Endothelial cell of umbilical vein (primary cell): ENCODE results near the gene CAND1. TPM values are rescaled to one million over a fixed set of nuclear protein-coding genes. Genes with fewer than 3 reads are reported as not detected.

Experiments used
- BruUV-seq: library from RNA; stranded (reverse); fragments of 400-500 nt; replicated peaks from 2 replicates; lab custom pipeline; 2021; lab: Mats Ljungman, UMichigan
- CTCF ChIA-PET: fragments of 300-600, 350-600 bp; sonication (Branson Sonifier 250); formaldehyde crosslinking; loops from one replicate; lab custom pipeline; 2021; ENCODE audit warnings: antibody characterized with exemption, inconsistent platforms; lab: Charles Lee
- POLR2A ChIA-PET: fragments of 300-600, 350-600 bp; sonication (Branson Sonifier 250); formaldehyde crosslinking; loops from one replicate; lab custom pipeline; 2021; ENCODE audit warnings: antibody characterized with exemption, inconsistent platforms; lab: Charles Lee
- DNase-seq: peaks from one replicate; pipeline ENCODE4 v3.0.0-alpha.2; 2011; ENCODE audit warnings: low read depth, low spot score
- FAIRE-seq: peaks from 2 replicates; lab custom pipeline; 2011; peaks lifted over from hg19 to GRCh38; lab: Jason Lieb, UNC
- H2AFZ ChIP-seq: 2 replicates; pipeline ENCODE4 v1.6.0; 2012; ENCODE audit warnings: low read depth, low read length, control low read depth, inconsistent platforms
- H3K27ac ChIP-seq: 2 replicates; pipeline ENCODE4 v1.5.1; 2011; ENCODE audit warnings: low read depth, mild to moderate bottlenecking, control low read depth, low read length, moderate library complexity; ENCODE audit not compliant: insufficient read depth
- H3K27me3 ChIP-seq, 2 experiments: 2 replicates each; pipeline versions ENCODE4 v1.6.0 to v1.6.1; 2011; ENCODE audit warnings: low read length in 2 of 2, mixed read lengths in 1 of 2; ENCODE audit not compliant: control insufficient read depth in 2 of 2, insufficient read depth in 2 of 2
- H3K36me3 ChIP-seq, 2 experiments: 2 replicates in 1 of 2; 3 replicates in 1 of 2; pipeline ENCODE4 v1.5.1; 2011; ENCODE audit warnings: low read length in 2 of 2, mild to moderate bottlenecking in 1 of 2, moderate library complexity in 1 of 2; ENCODE audit not compliant: control insufficient read depth in 2 of 2, insufficient read depth in 2 of 2; ENCODE audit errors: extremely low read depth in 1 of 2
- H3K4me1 ChIP-seq: 3 replicates; pipeline ENCODE4 v1.5.1; 2011; ENCODE audit warnings: mild to moderate bottlenecking, low read length; ENCODE audit not compliant: control insufficient read depth, insufficient read depth; ENCODE audit errors: extremely low read depth
- H3K4me2 ChIP-seq: 2 replicates; pipeline ENCODE4 v1.6.1; 2011; ENCODE audit warnings: low read length, control low read depth, mixed read lengths; ENCODE audit not compliant: insufficient read depth
- H3K4me3 ChIP-seq, 3 experiments: fragments of 200-600 bp in 1 of 3; sonication (generic), shearing (Covaris generic) in 1 of 3; replicated peaks in 1 of 3; 2 replicates each; pipeline ENCODE4 v1.5.1; 2011 to 2016; ENCODE audit warnings: control low read depth in 3 of 3, low read length in 3 of 3, mild to moderate bottlenecking in 2 of 3, inconsistent platforms in 1 of 3, low read depth in 1 of 3, moderate library complexity in 1 of 3; ENCODE audit not compliant: insufficient read depth in 1 of 3
- H3K79me2 ChIP-seq: 2 replicates; pipeline ENCODE4 v1.6.0; 2012; ENCODE audit warnings: low read length, inconsistent platforms; ENCODE audit not compliant: control insufficient read depth, insufficient read depth
- H3K9ac ChIP-seq: replicated peaks from 2 replicates; pipeline ENCODE3; 2011; ENCODE audit warnings: low read length, control low read depth; ENCODE audit not compliant: insufficient read depth; ENCODE audit errors: extremely low read depth
- H3K9me1 ChIP-seq: replicated peaks from 3 replicates; pipeline ENCODE4 v1.6.0; 2011; ENCODE audit warnings: mild to moderate bottlenecking, low read length; ENCODE audit not compliant: control insufficient read depth, insufficient read depth; ENCODE audit errors: extremely low read depth
- H3K9me3 ChIP-seq: replicated peaks from 2 replicates; pipeline ENCODE4 v1.5.1; 2012; ENCODE audit warnings: low read length, inconsistent platforms; ENCODE audit not compliant: control insufficient read depth, insufficient read depth
- H4K20me1 ChIP-seq: replicated peaks from 2 replicates; pipeline ENCODE3; 2011; ENCODE audit warnings: mild to moderate bottlenecking, low read length; ENCODE audit not compliant: control insufficient read depth, insufficient read depth; ENCODE audit errors: extremely low read depth
- EZH2 ChIP-seq: IDR thresholded peaks from 2 replicates; pipeline ENCODE4 v1.6.1; 2012; ENCODE audit warnings: borderline replicate concordance, low read depth, mild to moderate bottlenecking, moderate library complexity, low read length, inconsistent platforms; ENCODE audit not compliant: severe bottlenecking
- FOS ChIP-seq: IDR thresholded peaks from 2 replicates; pipeline ENCODE4 v1.6.1; 2011; ENCODE audit warnings: mild to moderate bottlenecking, low read length, moderate library complexity, borderline replicate concordance; ENCODE audit not compliant: insufficient read depth
- GATA2 ChIP-seq: IDR thresholded peaks from 2 replicates; pipeline ENCODE4 v1.7.0; 2011; ENCODE audit warnings: low read depth, mild to moderate bottlenecking, moderate library complexity, mixed read lengths, low read length; ENCODE audit not compliant: insufficient read length, insufficient read depth
- JUN ChIP-seq: IDR thresholded peaks from 2 replicates; pipeline ENCODE4 v1.6.1; 2011; ENCODE audit warnings: borderline replicate concordance, low read depth; ENCODE audit not compliant: insufficient read length, insufficient read depth
- MYC ChIP-seq: IDR thresholded peaks from one replicate; pipeline ENCODE4 v1.6.1; 2011; ENCODE audit warnings: mild to moderate bottlenecking, low read depth, low read length
- POLR2A ChIP-seq: IDR thresholded peaks from 2 replicates; pipeline ENCODE4 v1.6.1; 2012; ENCODE audit warnings: low read depth, mild to moderate bottlenecking, control low read depth, low read length
- POLR2AphosphoS5 ChIP-seq: IDR thresholded peaks from 2 replicates; pipeline ENCODE4 v1.6.1; 2012; ENCODE audit warnings: low read depth, mild to moderate bottlenecking, control low read depth, low read length, moderate library complexity; ENCODE audit not compliant: insufficient read depth
- dilution Hi-C: fragments of 300-500 bp; cut with MboI; formaldehyde crosslinking; loops from one replicate; pipeline ENCODE4 v1.15.0; 2019; ENCODE audit warnings: low sequenced_read_pairs; ENCODE audit not compliant: extremely low pct_ligation_motif_present
- intact Hi-C: fragments of 100-400 bp; cut with micrococcal nuclease; formaldehyde crosslinking; loops from one replicate; pipeline ENCODE4 v1.10.0; 2022
- polyA plus RNA-seq, 4 experiments: library from polyadenylated mRNA; depleted of rRNA in 3 of 4; stranded (reverse) in 3 of 4; unstranded in 1 of 4; fragments of >200 nt; gene quantifications; 2 replicates each; pipeline versions ENCODE4 v1.2.1 to v1.2.3, GENCODE V29; 2011 to 2012; ENCODE audit warnings: missing spikeins in 1 of 4
- total RNA-seq: library from RNA; stranded (reverse); gene quantifications from 2 replicates; pipeline ENCODE4 v1.2.3, GENCODE V29; 2021
- TF ChIP-seq, protein P1 (sequence below): IDR thresholded peaks from 2 replicates; pipeline ENCODE4 v1.6.1; 2011; ENCODE audit not compliant: insufficient read depth, insufficient read length
- TF ChIP-seq, protein P2 (sequence below), 2 donors: IDR thresholded peaks; 1 replicate in 1 of 2; 2 replicates in 1 of 2; pipeline ENCODE4 v1.5.1; 2011; ENCODE audit warnings: low read length in 2 of 2, mild to moderate bottlenecking in 2 of 2, moderate library complexity in 2 of 2, control low read depth in 1 of 2, inconsistent platforms in 1 of 2, low read depth in 1 of 2; ENCODE audit not compliant: insufficient read depth in 1 of 2; ENCODE audit errors: extremely low read depth in 1 of 2

The CAND1 gene
- total and polyA plus RNA-seq, 2 donors (not counting 3 experiments of a cell fraction or from before 2014, with no cell fraction given): 28.3 to 128 TPM

DNA sequence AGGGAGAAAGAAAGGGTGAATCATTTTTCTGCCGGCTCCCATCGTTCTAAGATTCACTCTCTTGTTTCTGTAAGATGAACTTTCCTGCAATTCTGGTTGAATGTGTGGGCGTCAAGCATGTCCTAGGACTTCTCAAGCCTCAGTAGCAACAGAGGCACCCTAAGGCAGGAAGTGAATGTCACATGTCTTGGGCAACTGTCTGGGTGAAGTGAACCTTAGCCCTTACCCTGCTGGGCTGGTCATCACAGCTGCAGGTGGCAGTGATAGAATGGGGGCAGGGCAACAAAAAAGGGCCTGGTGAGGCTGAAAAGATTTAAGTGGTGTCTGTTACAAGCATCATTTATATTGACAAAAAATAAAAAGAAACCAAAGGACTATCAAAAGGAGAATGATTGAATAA lies 45.9 kb upstream of the CAND1 start:
- intact Hi-C loops: no loop called here
- Histone ChIP-seq H3K9ac (no peak overlapping the region), H3K4me2 (no peak overlapping the region), H3K27ac (no peak overlapping the region), H3K36me3 (no peaks in the 10 kb centered on the region), H3K4me1 (no peaks in the 10 kb centered on the region), H3K4me3 (no peak overlapping the region), H3K9me3 (no peaks in the 10 kb centered on the region), H3K9me1 (no peaks in the 10 kb centered on the region), H3K27me3 (no peaks in the 10 kb centered on the region), H4K20me1 (no peaks in the 10 kb centered on the region), H2AFZ (no peak overlapping the region), H3K79me2 (no peaks in the 10 kb centered on the region)
- DNase-seq (no peak), FAIRE-seq (no peak)
- dilution Hi-C loops: no loop called here
- no TSS peak for BruUV-seq
- CTCF ChIA-PET: no interaction called here
- POLR2A ChIA-PET: no interaction called here
- TF ChIP-seq FOS (no peak), GATA2 (no peak), POLR2AphosphoS5 (no peak)
- TF ChIP-seq, protein P1, sequence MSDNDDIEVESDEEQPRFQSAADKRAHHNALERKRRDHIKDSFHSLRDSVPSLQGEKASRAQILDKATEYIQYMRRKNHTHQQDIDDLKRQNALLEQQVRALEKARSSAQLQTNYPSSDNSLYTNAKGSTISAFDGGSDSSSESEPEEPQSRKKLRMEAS: no peak

GRCh38 chr12:67237231-67237630 lies 31.9 kb upstream of the CAND1 start:
- Histone ChIP-seq H4K20me1 (no peaks in the 10 kb centered on the region), H3K27me3 (no peaks in the 10 kb centered on the region), H3K27ac (no peak overlapping the region), H3K4me1 (no peaks in the 10 kb centered on the region), H3K36me3 (no peaks in the 10 kb centered on the region), H3K79me2 (no peaks in the 10 kb centered on the region), H3K4me2 (no peak overlapping the region), H3K9me1 (no peaks in the 10 kb centered on the region), H2AFZ (no peak overlapping the region), H3K4me3 (no peak overlapping the region), H3K9me3 (no peaks in the 10 kb centered on the region), H3K9ac (no peak overlapping the region)
- POLR2A ChIA-PET: no interaction called here
- DNase-seq (no peak), FAIRE-seq (no peak)
- CTCF ChIA-PET: no interaction called here
- TF ChIP-seq, protein P2, sequence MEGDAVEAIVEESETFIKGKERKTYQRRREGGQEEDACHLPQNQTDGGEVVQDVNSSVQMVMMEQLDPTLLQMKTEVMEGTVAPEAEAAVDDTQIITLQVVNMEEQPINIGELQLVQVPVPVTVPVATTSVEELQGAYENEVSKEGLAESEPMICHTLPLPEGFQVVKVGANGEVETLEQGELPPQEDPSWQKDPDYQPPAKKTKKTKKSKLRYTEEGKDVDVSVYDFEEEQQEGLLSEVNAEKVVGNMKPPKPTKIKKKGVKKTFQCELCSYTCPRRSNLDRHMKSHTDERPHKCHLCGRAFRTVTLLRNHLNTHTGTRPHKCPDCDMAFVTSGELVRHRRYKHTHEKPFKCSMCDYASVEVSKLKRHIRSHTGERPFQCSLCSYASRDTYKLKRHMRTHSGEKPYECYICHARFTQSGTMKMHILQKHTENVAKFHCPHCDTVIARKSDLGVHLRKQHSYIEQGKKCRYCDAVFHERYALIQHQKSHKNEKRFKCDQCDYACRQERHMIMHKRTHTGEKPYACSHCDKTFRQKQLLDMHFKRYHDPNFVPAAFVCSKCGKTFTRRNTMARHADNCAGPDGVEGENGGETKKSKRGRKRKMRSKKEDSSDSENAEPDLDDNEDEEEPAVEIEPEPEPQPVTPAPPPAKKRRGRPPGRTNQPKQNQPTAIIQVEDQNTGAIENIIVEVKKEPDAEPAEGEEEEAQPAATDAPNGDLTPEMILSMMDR (IDR thresholded peaks at IDR 0.05; ENCODE audit: extremely low read depth in 1 of 2, insufficient read depth in 1 of 2, low read depth in 1 of 2, low read length in 2 of 2): no peak
- TF ChIP-seq MYC (no peak), JUN (no peak), POLR2A (no peak), POLR2AphosphoS5 (no peak), GATA2 (no peak), EZH2 (no peak), FOS (no peak)
- TF ChIP-seq, protein P1: no peak
- intact Hi-C loops: no loop called here
- BruUV-seq: no TSS peak
- dilution Hi-C loops: no loop called here
